ENCODE data around the gene ZC2HC1C.
"Not testable (repeated sequence)": the region's sequence is repeated elsewhere in the genome, so short reads cannot be mapped to it uniquely, and the experiment has no call there.

ZC2HC1C gene

DNA sequence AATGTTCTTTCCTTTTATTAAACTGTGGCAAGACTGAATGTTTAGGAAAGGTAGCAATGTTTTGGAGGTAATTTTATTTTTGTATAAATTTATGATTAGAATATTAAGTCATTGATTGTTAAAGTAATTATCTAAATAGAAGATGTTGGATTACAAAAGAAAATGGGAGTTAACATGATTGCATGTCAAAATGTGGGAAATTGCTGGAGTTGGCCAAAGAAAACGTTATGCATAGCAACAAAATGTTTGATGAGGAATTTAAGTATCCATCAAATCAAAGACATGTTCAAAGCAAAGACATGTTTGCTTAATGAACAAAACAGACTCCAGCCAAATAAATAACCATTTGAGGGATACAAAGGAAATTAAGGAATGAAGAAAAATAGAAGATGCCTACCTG lies 15.0 kb upstream of the ZC2HC1C start:
- no peak for DNase-seq (ENCODE audit: low read depth)

DNA sequence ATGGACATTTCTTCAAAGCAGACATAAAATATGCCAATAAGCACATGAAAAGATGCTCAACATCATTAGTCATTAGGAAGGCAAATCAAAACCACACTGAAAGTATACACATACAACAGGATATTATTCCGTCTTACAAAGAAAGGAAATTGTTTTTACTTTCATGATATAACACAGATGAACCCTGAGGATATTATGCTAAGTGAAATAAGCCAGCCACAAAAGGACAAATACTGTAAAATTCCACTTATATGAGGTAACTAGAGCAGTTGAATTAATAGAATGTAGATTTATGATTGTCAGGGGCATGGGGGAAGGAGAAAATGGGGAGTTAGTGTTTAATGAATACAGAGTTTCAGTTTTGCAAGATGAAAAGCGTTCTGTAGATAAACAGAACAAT lies 9.8 kb upstream of the ZC2HC1C start:
- no peak for DNase-seq (ENCODE audit: low read depth)

GRCh38 chr14:75060420-75060819 lies 9.0 kb upstream of the ZC2HC1C start:
- no peak for DNase-seq (ENCODE audit: low read depth)

DNA sequence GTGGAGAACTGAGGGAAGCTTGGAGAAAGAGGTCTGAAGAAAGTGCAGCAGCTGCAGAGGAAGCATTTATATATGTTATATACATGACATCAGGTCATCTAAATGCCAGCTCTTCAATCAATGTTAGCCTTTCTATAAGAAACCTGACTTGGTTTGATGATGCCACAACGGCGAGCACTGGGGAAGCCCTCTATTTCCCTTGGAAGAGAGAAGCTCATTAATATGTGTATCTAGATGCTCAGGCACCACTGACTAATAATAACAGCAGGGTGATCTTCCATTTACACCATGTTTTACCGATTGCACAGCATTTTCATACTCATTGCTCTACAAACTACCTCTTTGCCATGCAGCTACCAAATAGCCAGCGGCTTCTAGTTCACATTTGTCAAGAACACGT lies 6.4 kb upstream of the ZC2HC1C start:
- no peak for DNase-seq (ENCODE audit: low read depth)

- peak; percentile 89 for DNase-seq (ENCODE audit: low read depth)
Observed at GRCh38 chr14:75063491-75064204, 5.8 kb upstream of the ZC2HC1C start, which contains the start of gene ACYP1. Gene ACYP1 (minus strand): TSS chr14:75064024. CDS start chr14:75063553, 471 bp downstream.

DNA sequence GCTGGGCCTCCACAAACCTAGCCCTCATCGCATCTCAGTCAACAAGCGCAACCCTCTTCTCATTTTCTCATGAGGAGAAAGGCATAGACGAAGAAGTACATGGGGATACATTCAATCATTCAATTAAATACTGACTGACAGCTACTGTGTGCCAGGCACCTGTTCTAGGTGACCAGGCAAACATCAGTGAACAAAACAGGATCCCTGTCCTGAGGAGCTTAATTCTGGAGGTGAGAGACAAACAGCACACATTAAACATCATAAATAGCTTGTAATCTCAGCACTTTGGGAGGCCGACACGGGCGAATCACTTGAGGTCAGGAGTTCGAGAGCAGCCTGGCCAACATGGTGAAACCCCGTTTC lies 5.3 kb upstream of the ZC2HC1C start:
- DNase-seq (ENCODE audit: low read depth): no peak

DNA sequence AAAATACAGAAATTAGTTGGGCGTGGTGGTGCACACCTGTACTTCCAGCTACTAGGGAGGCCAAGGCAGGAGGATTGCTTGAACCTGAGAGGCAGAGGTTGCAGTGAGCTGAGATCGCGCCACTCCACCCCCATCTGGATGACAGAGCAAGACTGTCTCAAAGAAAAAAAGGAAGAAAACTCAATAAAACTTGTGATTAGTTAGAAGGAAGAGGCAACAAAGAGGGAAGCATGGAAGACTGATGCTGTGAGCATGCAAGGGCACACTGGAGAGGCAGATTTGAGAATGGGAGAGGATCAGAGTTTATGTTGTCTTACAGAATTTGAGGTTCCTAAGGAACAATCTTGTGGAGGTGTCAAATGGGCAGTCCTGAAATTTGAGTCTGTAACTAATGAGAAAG lies 2.8 kb upstream of the ZC2HC1C start:
- no peak for DNase-seq (ENCODE audit: low read depth)

DNA sequence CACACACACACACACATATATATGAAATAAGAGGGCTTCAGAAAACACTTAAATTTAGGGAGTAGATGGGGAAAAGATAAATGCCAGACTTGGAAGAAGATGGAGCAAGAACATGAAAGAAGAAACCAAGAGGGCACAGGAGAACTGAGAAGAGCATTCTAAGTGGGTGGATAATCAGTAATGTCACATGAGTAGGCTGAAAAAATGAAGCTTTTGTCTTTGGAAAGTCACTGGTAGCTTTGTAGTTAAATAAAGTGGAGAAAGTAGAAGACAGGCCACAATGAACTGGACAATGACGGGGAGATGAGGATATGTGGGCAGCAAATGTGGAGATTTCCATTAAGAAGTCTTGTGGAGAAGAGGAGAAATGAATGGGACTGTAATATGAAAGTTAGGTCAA lies 2.2 kb upstream of the ZC2HC1C start:
- DNase-seq (ENCODE audit: low read depth): no peak

DNA sequence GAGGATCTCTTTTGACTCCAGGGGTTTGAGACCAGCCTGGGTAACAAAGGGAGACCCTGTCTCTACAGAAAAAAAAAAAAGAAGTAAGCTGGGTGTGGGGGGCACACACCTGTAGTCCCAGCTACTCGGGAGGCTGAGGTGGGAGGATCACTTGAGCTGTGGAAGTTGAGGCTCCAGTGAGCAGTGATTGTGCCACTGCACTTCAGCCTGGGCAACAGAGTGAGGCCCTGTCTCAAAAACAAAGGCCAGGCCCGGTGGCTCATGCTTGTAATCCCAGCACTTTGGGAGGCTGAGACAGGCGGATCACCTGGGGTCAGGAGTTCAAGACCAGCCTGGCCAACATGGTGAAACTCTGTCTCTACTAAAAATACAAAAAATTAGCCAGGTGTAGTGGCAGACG lies 1.7 kb upstream of the ZC2HC1C start:
- not testable (repeated sequence) for DNase-seq (ENCODE audit: low read depth)

GRCh38 chr14:75068294-75069120 lies 934 bp upstream of the ZC2HC1C start:
- no peak for DNase-seq (ENCODE audit: low read depth)

DNA sequence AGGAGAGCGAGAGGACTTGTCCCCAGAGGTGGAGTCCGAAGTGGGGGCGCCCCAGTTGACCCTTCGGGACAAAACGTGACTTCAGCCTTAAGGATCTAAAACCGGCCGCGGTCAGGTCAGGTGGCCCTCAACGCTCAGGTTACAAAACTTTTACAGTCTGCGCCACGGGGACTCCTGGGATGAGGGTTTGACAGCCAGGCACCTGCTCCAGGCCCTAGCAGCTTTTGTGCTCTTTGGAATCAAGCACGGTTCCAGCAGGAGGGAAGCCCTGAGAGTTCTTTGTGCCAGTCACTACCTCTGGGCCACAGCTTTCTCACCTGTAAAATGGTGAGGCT lies 337 bp downstream of the ZC2HC1C start:
- DNase-seq (ENCODE audit: low read depth): no peak

GRCh38 chr14:75070383-75070782 lies 942 bp downstream of the ZC2HC1C start:
- DNase-seq (ENCODE audit: low read depth): no peak

- DNase-seq (ENCODE audit: low read depth): no peak
Observed at GRCh38 chr14:75077794-75078193, 8.4 kb downstream of the ZC2HC1C start.

GRCh38 chr14:75079521-75079920 lies 10.1 kb downstream of the ZC2HC1C start:
- no peak for DNase-seq (ENCODE audit: low read depth)

- no peak for DNase-seq (ENCODE audit: low read depth)
Observed at GRCh38 chr14:75081660-75082229, 12.3 kb downstream of the ZC2HC1C start.

GRCh38 chr14:75083271-75083670 lies 13.8 kb downstream of the ZC2HC1C start:
- DNase-seq (ENCODE audit: low read depth): no peak

GRCh38 chr14:75084513-75084912 lies 15.1 kb downstream of the ZC2HC1C start:
- no peak for DNase-seq (ENCODE audit: low read depth)

- DNase-seq (ENCODE audit: low read depth): no peak
Observed at GRCh38 chr14:75088153-75088552, 18.7 kb downstream of the ZC2HC1C start.

- DNase-seq (ENCODE audit: low read depth): no peak
Observed at GRCh38 chr14:75088566-75089373, 19.3 kb downstream of the ZC2HC1C start.

DNA sequence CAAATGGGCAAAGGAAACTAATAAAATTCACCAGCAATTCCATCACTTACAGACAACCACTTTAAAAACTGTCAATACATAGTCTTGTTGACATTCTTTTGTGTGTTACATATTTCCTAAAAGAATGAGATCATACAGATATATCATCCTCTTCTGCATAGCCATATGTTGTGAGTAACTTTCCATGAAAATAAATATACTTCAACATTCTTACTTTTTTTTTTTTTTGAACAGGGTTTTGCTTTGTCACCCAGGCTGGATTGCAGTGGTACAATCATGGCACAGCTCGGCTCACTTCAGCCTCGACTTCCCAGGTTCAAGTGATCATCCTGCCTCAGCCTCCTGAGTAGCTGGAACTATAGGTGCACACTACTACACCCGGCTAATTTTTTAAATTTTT lies 20.9 kb downstream of the ZC2HC1C start:
- DNase-seq (ENCODE audit: low read depth): no peak

DNA sequence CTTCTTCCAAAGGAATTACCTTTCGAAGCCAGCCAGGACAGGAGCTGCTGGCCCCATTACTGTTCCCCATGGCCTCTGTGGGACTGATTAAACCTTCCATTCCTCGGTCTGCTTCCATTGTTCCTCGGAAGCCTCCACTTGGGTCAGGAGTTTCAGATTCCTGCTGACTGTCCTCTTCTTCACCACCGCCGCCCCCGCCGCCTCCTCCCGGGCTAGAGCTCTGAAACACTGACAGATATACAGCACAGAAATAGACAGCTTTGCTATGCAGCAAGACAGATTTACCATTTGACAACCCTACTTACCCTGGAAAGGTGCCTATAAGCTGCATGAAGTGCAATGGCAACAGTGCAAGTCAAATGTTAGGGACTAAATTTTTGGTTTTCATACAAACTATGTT lies 21.8 kb downstream of the ZC2HC1C start:
- DNase-seq (ENCODE audit: low read depth): no peak

GRCh38 chr14:75092698-75093097 lies 23.3 kb downstream of the ZC2HC1C start:
- DNase-seq (ENCODE audit: low read depth): no peak

DNA sequence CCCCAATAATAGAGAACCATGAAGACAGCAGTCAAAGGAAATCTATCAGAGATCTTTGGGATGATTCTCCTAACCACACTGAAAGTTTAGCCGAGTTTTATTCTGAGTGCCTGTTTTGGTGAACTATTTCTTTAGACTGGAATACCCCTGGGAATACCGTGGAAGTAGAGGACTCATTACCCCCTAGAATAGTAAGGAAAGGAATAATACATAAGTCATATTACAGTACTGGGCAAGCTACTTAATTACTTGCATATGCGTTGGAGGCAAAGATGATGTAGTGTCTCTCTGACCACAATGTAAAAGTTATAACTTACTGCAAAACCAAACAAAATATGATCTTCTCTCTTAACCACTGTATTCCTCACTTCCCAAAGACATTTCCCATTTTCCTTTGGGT lies 25.5 kb downstream of the ZC2HC1C start:
- DNase-seq (ENCODE audit: low read depth): no peak

Data from activated T-cell treated with anti-CD3 and anti-CD28 coated beads for 48 hours (primary cell).